Stimulated activated CD4-positive, alpha-beta T cell treated with anti-CD3 and anti-CD28 coated beads, Interleukin-15, amount 100 ng/mL, for 48 hours (primary cell): ENCODE results near the gene CHRNB1.
A peak's percentile ranks its signal among the peaks of the same experiment; 100 is the strongest.
"Not testable (repeated sequence)": the region's sequence is repeated elsewhere in the genome, so short reads cannot be mapped to it uniquely, and the experiment has no call there.

ENCODE experiments used
- DNase-seq, 2 donors: peaks; one replicate each; pipeline ENCODE4 v3.0.0-alpha.2; 2020; ENCODE audit warnings: low read depth in 2 of 2

CHRNB1 gene

DNA sequence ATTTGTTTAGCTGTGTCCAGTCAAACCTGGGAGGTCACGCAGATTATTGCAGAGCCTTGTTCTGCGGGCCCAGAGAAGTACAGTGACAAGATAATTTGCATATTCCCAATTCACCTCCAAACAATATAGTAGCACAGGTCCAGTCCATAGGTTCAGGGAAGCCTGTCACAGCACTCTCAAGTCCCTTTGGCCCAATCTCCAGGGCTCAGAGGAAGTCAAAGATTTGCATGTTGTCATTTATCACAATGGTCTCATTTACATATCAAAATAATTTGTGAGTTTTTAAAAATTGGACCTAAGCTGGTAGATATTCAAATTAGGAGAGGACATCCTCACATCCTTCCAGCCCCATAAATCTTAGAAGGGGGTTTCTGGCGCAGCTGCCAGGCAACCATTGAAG is 22.6 kb downstream of the CHRNB1 start:
- DNase-seq: no peak

DNA sequence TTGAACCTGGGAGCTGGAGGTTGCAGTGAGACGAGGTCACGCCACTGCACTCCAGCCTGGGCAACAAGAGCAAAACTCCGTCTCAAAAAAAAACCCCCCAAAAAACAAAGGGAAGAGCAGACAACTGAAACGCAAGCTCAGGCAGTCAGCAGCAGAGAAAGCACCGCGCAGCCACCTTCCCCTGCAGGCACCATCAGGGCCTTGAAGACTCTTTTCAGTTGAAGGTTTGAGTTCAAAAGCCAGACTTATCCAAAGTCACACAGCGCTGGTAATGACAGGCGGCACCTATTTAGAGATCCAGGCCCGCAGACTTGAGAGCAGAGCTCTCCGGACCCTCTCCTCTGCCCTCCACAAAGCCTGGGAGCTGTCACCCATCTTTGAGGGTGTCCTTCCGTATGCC is 23.4 kb downstream of the CHRNB1 start:
- no peak for DNase-seq

DNA sequence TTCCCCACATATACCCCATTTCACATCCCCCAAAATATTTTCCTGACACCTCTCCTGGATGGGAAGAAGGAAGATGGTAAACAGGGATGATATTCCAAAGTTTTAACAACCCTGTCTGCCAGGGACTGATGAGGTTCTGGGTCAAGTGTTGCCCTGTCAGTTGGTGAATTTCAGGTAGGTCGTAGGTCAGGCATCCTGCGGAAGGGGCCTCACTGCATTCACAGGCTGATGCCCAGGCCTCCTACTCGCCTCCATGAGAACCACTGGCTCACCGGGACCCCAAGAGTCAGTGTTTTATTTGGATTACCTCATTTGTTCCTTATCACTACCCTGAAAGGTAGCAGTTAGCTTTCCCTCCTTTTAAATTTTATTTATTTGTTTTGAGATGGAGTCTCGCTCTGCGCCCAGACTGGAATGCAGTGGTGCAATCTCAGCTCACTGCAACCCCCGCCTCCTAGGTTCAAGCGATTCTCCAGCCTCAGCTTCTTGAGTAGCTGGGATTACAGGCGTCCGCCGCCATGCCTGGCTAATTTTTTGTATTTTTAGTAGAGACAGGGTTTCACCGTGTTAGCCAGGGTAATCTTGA is 24.0 kb downstream of the CHRNB1 start:
- no peak for DNase-seq

DNA sequence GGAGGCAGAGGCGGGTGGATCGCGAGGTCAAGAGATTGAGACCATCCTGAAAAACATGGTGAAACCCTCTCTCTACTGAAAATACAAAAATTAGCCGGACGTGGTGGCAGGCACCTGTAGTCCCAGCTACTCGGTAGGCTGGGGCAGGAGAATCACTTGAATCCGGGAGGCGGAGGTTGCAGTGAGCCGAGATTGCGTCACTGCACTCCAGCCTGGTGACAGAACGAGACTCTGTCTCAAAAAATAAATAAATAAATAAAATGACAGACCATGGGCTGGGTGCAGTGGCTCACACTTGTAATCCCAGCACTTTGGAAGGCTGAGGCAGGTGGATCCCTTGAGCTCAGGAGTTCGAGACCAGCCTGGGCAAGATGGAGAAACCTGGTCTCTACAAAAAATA is 25.0 kb downstream of the CHRNB1 start:
- not testable (repeated sequence) for DNase-seq

- DNase-seq: not testable (repeated sequence)
Observed at GRCh38 chr17:7470457-7470973, 25.7 kb downstream of the CHRNB1 start.

GRCh38 chr17:7471729-7472128 is 26.9 kb downstream of the CHRNB1 start:
- no peak for DNase-seq

DNA sequence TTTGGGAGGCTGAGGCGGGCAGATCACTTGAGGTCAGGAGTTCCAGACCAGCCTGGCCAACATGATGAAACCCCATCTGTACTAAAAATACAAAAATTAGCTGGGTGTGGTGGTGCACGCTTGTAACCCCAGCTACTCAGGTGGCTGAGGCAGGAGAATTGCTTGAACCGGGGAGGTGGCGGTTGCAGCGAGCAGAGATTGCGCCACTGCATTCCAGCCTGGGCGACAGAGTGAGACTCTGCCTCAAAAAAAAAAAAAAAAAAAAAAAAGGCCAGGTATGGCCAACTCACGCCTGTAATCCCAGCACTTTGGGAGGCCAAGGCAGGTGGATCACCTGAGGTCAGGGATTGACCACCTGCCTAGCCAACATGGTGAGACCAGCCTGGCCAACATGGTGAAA is 29.9 kb downstream of the CHRNB1 start:
- DNase-seq: not testable (repeated sequence)

GRCh38 chr17:7475764-7476422 is 31.0 kb downstream of the CHRNB1 start:
- DNase-seq: no peak

GRCh38 chr17:7476494-7476893 is 31.6 kb downstream of the CHRNB1 start:
- no peak for DNase-seq

DNA sequence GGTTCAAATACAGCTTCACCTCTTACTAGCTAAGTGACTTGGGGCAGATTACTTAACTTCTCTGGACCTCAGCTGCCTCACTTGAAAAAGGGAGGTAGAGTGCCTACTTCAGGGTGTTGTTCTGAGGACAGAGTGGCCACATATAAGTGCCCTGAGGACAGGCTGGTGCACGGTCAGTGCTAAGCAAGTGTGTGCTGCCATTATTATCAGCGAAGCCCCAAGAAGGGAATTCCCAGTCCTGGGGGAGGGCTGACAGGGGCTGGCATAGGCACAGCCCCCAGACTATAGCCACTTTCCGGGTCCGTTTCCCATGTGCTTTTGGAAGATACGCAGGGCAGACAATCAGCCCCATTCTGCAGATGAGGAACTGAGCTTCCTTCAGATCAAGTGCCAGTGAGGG is 32.1 kb downstream of the CHRNB1 start:
- no peak for DNase-seq

- DNase-seq: no peak
Observed at GRCh38 chr17:7477392-7478275, 32.8 kb downstream of the CHRNB1 start.

GRCh38 chr17:7478276-7479212 is 33.7 kb downstream of the CHRNB1 start:
- peak in 1 of 2 donors; percentile 34 for DNase-seq

DNA sequence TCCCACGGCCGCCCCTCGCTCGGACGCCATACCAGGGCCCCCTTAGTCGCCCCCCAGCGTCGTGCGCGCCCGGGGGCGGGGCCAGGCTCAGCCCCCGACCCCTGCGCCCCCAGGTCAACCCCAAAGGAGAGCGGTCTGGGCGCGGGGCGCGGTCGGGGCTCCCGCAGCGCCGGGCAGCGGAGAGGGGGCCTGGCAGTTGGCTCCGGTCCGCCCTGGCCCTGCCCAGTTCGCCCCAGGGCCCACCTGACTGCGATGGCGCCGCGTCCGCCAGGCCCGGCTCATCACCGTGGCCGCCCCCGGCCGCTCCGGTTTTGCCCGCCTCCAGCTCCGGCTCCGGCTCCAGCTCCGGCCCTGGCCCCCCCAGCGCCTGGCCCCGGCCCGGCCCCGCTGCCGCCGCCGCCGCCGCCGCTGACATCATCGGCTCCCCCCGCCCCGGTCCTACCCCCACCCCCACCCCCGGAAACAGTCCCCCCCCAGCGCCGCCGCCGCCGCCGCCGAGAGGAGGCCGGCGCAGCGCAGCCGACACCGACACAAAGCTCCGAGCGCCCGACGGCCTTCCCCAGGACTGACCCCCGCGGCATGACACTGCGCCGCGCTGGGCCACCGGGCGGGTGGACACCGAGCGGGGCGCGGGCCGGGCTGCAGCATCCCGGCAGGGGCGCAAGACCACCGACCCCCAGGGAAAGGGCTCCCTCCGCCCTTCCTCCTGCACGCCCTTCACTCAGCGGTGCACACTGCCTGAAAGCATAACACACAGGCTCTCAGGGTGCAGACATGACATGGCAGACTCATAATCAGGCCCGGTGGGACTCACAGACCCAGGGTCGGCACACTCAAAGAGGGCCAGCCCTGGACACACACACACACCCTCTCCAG is 34.6 kb downstream of the CHRNB1 start, which contains the start of gene ZBTB4:
Gene ZBTB4 (minus strand): TSS at position 419 of the 876 bp plus-strand sequence. CDS start 12,830 bp downstream, outside the sequence.
- DNase-seq: peak in 1 of 2 donors; percentile 32

DNA sequence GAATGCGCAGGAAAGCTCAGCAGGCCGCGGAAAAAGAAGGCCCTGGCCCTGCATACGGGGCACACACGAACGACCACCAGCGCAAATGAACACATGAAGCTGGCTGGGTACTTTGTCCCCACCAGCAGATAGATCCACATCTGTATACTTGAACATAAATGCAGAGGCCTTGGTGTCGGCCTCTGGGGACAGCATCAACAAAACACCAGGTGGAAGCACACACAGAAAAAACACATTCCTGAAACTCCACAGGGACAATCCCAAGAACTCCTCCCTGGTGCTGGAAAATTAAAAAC is 35.2 kb downstream of the CHRNB1 start:
- DNase-seq: no peak

DNA sequence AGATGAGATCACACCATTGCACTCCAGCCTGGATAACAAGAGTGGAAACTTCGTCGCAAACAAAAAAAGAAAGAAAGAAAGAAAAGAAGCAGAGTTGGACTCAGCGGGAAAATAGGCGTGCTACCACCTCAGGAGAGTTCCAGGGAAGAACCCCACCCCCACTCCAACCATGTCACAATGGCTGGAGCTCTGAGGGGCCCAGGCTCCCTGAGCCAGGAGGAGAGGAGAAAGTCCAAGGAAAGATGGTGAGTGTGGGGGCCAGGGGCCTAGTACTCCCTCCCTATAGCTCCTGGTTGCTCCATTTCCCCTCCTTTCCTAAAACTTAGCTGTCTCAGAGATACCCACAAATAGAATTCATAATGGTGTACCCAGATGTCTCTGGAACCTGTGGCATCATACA is 36.4 kb downstream of the CHRNB1 start, which contains the start of gene SLC35G6:
Gene SLC35G6 (plus strand): TSS at position 172 of the 400 bp plus-strand sequence. CDS start 71 bp downstream, at position 243.
- not testable (repeated sequence) for DNase-seq

- not testable (repeated sequence) for DNase-seq
Observed at GRCh38 chr17:7481842-7482741, 37.2 kb downstream of the CHRNB1 start.

- DNase-seq: not testable (repeated sequence)
Observed at GRCh38 chr17:7482742-7483088, 37.9 kb downstream of the CHRNB1 start.

DNA sequence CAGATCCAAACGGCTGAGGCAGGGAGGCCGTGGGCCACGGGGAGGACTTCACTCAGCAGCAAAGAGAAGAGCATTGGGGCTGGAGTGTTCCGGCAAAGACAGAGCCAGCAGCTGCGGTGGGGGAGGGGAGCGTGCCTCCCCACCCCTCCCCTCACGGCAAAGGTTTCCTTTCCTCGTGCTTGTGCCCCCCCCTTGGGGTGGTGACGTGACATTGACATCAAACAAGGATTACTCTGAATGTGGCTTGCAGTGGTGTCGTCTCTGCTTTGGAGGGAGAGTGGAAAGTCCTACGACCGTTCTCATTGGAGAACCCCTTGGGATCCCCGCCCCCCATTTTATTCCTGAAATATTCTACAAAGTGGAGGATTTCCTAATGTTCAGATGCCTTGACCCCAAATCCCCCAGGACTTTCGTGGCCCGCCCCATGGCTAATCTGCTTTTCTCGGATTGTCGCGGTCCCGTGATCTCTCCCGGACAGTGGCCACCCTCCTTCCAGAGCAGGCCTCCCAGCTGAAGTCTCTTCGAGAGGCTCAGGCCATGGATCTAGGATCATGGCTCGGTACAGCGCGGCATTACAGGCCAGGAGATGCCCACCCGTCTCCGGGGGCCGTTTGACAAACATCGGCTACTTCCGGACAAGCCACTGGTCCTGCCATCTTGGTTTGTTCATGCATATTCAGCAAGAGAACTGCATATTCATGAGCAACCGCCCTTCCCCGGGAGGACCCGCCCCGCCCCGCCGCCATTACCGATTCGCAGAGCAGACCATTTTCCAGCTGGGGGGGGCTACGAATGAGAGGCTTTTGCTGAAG is 38.6 kb downstream of the CHRNB1 start:
- peak; percentile 89 to 90 for DNase-seq
